Measurements from ENCODE around the gene WFIKKN2.
A peak's percentile ranks its signal among the peaks of the same experiment; 100 is the strongest.

DNA sequence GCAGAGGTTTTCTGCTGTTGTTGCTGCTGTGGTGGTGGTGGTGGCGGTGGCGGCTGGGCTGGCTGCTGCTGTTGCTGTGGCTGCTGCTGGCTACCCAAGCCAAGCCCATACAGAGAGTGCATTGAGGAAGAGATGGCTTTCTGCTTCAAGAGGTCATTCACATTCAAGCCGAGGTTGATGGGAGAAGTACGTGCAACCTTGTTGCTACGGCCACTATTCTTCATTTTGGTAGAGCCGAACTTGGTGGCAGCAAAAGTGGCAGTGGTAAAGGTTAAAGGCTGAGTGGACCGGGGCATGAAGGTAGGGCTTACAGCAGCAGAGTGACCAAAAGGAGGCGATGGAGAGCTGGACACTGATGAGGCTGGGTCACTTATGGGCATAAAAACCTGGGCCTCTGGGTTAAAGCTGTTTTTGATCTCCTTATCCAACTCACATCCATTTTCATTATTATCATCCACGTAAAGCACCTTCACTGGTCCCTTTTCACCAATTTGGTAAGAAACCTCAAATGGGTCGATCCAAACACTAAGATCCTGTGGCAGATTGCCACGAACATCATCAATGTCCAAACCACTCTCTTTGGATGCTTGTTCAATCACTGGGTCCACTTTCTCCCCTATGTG lies 27.9 kb downstream of the WFIKKN2 start:
- TF ChIP-seq POLR2A (IDR thresholded peaks at IDR 0.05): no peak
- TF ChIP-seq CTCF (IDR thresholded peaks at IDR 0.05 in 4 of 5, conservative IDR thresholded peaks at IDR 0.05 in 1 of 5): peak; percentile 66 to 74 (median 69)
